Liver (tissue), 9 donors: ENCODE measurements around the gene HCRTR1. TPM values are rescaled to one million over a fixed set of nuclear protein-coding genes. Genes with fewer than 3 reads are reported as not detected.

Experiments
- DNase-seq: peaks from one replicate; pipeline ENCODE4 v3.0.0-alpha.2; 2017; ENCODE audit warnings: low spot score
- H3K27ac ChIP-seq, 2 donors: one replicate each; pipeline ENCODE4 v1.7.0; 2013; ENCODE audit warnings: inconsistent platforms in 2 of 2, low read length in 2 of 2, control low read depth in 1 of 2, low read depth in 1 of 2, mild to moderate bottlenecking in 1 of 2
- H3K27me3 ChIP-seq, 4 donors: one replicate each; pipeline versions ENCODE4 v1.6.1 to v1.7.0; 2013; ENCODE audit warnings: low read length in 3 of 4, inconsistent platforms in 1 of 4, mild to moderate bottlenecking in 1 of 4, moderate library complexity in 1 of 4; ENCODE audit not compliant: control insufficient read depth in 4 of 4, insufficient read depth in 4 of 4
- H3K36me3 ChIP-seq, 4 donors: one replicate each; pipeline versions ENCODE4 v1.6.1 to v1.7.0; 2013; ENCODE audit warnings: low read length in 3 of 4, mild to moderate bottlenecking in 3 of 4, low read depth in 1 of 4, moderate library complexity in 1 of 4; ENCODE audit not compliant: control insufficient read depth in 4 of 4, insufficient read depth in 3 of 4
- H3K4me1 ChIP-seq, 4 donors: one replicate each; pipeline versions ENCODE4 v1.6.1 to v1.7.0; 2013; ENCODE audit warnings: low read length in 3 of 4, mild to moderate bottlenecking in 3 of 4, moderate library complexity in 1 of 4; ENCODE audit not compliant: control insufficient read depth in 4 of 4, insufficient read depth in 4 of 4
- H3K4me3 ChIP-seq, 3 donors: one replicate each; pipeline versions ENCODE4 v1.6.1 to v1.7.0; 2013; ENCODE audit warnings: low read length in 3 of 3, control low read depth in 1 of 3, low read depth in 1 of 3, mild to moderate bottlenecking in 1 of 3
- H3K9ac ChIP-seq, 2 donors: one replicate each; pipeline ENCODE4 v1.7.0; 2013; ENCODE audit warnings: low read length in 2 of 2, mild to moderate bottlenecking in 2 of 2, moderate library complexity in 2 of 2, control low read depth in 1 of 2, low read depth in 1 of 2
- H3K9me3 ChIP-seq, 4 donors: one replicate each; pipeline versions ENCODE4 v1.6.1 to v1.7.0; 2013; ENCODE audit warnings: low read length in 3 of 4; ENCODE audit not compliant: control insufficient read depth in 4 of 4
- CTCF ChIP-seq: fragments of 150-350 bp; IDR thresholded peaks from 2 replicates; pipeline ENCODE4 v1.5.1; 2017; ENCODE audit warnings: improper control_type of control experiment, low read depth, low read length; ENCODE audit not compliant: missing input control
- EGR1 ChIP-seq, 2 donors: IDR thresholded peaks; 2 replicates each; pipeline ENCODE4 v1.6.1; 2016 to 2018; ENCODE audit warnings: antibody characterized with exemption in 2 of 2, low read depth in 2 of 2
- FOXA1 ChIP-seq: IDR thresholded peaks from 2 replicates; pipeline ENCODE4 v1.6.1; 2016; ENCODE audit warnings: antibody characterized with exemption
- FOXA2 ChIP-seq: IDR thresholded peaks from 2 replicates; pipeline ENCODE4 v1.6.1; 2016; ENCODE audit warnings: antibody characterized with exemption
- GABPA ChIP-seq, 2 donors: IDR thresholded peaks in 1 of 2; conservative IDR thresholded peaks in 1 of 2; 2 replicates each; pipeline ENCODE4 v1.6.1; 2016; ENCODE audit warnings: antibody characterized with exemption in 2 of 2, mild to moderate bottlenecking in 1 of 2, moderate library complexity in 1 of 2
- HNF4A ChIP-seq, 2 donors: conservative IDR thresholded peaks; 2 replicates each; pipeline ENCODE4 v1.6.1; 2016; ENCODE audit warnings: antibody characterized with exemption in 2 of 2, mild to moderate bottlenecking in 2 of 2
- HNF4G ChIP-seq: IDR thresholded peaks from 2 replicates; pipeline ENCODE4 v1.6.1; 2016; ENCODE audit warnings: antibody characterized with exemption
- JUND ChIP-seq, 2 donors: IDR thresholded peaks; 2 replicates each; pipeline ENCODE4 v1.6.1; 2016; ENCODE audit warnings: antibody characterized with exemption in 2 of 2
- NR2F2 ChIP-seq: IDR thresholded peaks from 2 replicates; pipeline ENCODE4 v1.6.1; 2016; ENCODE audit warnings: antibody characterized with exemption
- RAD21 ChIP-seq, 2 donors: IDR thresholded peaks; 2 replicates each; pipeline ENCODE4 v1.6.1; 2016; ENCODE audit warnings: antibody characterized with exemption in 2 of 2, mild to moderate bottlenecking in 2 of 2
- RXRA ChIP-seq, 2 donors: IDR thresholded peaks; 2 replicates each; pipeline ENCODE4 v1.6.1; 2017 to 2018; ENCODE audit warnings: antibody characterized with exemption in 2 of 2, mild to moderate bottlenecking in 1 of 2
- SP1 ChIP-seq: IDR thresholded peaks from 2 replicates; pipeline ENCODE4 v1.6.1; 2018; ENCODE audit warnings: antibody characterized with exemption, mild to moderate bottlenecking
- TAF1 ChIP-seq: conservative IDR thresholded peaks from 2 replicates; pipeline ENCODE4 v1.6.1; 2016; ENCODE audit warnings: antibody characterized with exemption, mild to moderate bottlenecking
- YY1 ChIP-seq: IDR thresholded peaks from 2 replicates; pipeline ENCODE4 v1.6.1; 2016; ENCODE audit warnings: antibody characterized with exemption, mild to moderate bottlenecking
- WGBS: extraction: QIAGEN DNeasy Blood & Tissue Kit; methylation state at CpG from one replicate; pipeline ENCODE4 v1.1.7; 2013; 5-methylcytosine and 5-hydroxymethylcytosine counted together
- polyA plus RNA-seq, 2 donors: library from polyadenylated mRNA; stranded (reverse) in 1 of 2; unstranded in 1 of 2; fragments of 200-250 nt in 1 of 2; fragments of >200 nt in 1 of 2; fragmentation: Nextera tagmentation in 1 of 2; extraction: Ambion mirVana in 1 of 2; gene quantifications; one replicate each; pipeline versions ENCODE4 v1.2.1 to v1.2.3, GENCODE V29; 2013 to 2015
- total RNA-seq, 2 donors: library from RNA; depleted of rRNA; stranded (reverse); fragments of >200 nt; gene quantifications; one replicate each; pipeline ENCODE4 v1.2.3, GENCODE V29; 2014
- TF ChIP-seq, protein P1 (sequence below): IDR thresholded peaks from 2 replicates; pipeline ENCODE4 v1.6.1; 2016; ENCODE audit warnings: antibody characterized with exemption
- TF ChIP-seq, protein P2 (sequence below): IDR thresholded peaks from 2 replicates; pipeline ENCODE4 v1.6.1; 2016; ENCODE audit warnings: antibody characterized with exemption, mild to moderate bottlenecking
- TF ChIP-seq, protein P3 (sequence below): IDR thresholded peaks from 2 replicates; pipeline ENCODE4 v1.6.1; 2016; ENCODE audit warnings: antibody characterized with exemption
- TF ChIP-seq, protein P4 (sequence below): IDR thresholded peaks from 2 replicates; pipeline ENCODE4 v1.6.1; 2016; ENCODE audit warnings: antibody characterized with exemption
- donor health status: healthy.
- donor health status: healthy.
- donor health status: healthy.
- donor health status: healthy.
- donor health status: healthy.

Gene HCRTR1
- total and polyA plus RNA-seq, 4 donors, result 0.06 TPM; not detected in 3

DNA sequence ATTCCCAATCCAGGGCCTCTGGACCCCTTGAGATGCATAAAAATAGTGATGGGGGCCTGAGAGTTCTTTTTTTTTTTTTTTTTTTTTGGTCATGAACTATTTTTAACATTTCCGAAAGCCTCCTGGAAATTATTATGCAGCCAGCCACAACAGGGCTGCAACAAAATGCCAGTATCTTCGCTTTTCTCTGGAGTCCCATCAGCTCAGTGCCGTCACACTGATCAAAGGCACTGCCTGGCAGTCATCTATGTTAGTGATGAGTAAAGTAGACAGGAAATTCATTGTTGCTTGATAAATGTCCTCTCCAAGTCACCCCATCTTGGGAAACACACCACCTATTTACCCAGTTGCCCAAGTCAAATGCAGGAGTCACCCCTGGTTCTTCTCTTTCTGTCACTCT, 42.4 kb downstream of the HCRTR1 start:
- Histone ChIP-seq H3K4me1 (no peaks in the 10 kb centered on the region), H3K4me3 (no peak overlapping the region), H3K36me3 (no peaks in the 10 kb centered on the region), H3K27me3 (no peaks in the 10 kb centered on the region), H3K9me3 (no peaks in the 10 kb centered on the region), H3K27ac (no peak overlapping the region), H3K9ac (no peak overlapping the region)
- no peak for DNase-seq
- TF ChIP-seq HNF4A (conservative IDR thresholded peaks at IDR 0.05) (no peak), SP1 (no peak), HNF4G (no peak), FOXA1 (no peak), RXRA (IDR thresholded peaks at IDR 0.05) (no peak), YY1 (no peak), TAF1 (no peak), FOXA2 (no peak), CTCF (no peak), JUND (IDR thresholded peaks at IDR 0.05) (no peak), RAD21 (IDR thresholded peaks at IDR 0.05) (no peak), EGR1 (IDR thresholded peaks at IDR 0.05; ENCODE audit: low read depth in 2 of 2) (no peak), NR2F2 (no peak), GABPA (IDR thresholded peaks at IDR 0.05 in 1 of 2, conservative IDR thresholded peaks at IDR 0.05 in 1 of 2) (no peak)
- TF ChIP-seq, protein P1, sequence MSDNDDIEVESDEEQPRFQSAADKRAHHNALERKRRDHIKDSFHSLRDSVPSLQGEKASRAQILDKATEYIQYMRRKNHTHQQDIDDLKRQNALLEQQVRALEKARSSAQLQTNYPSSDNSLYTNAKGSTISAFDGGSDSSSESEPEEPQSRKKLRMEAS, result no peak
- TF ChIP-seq, protein P2, sequence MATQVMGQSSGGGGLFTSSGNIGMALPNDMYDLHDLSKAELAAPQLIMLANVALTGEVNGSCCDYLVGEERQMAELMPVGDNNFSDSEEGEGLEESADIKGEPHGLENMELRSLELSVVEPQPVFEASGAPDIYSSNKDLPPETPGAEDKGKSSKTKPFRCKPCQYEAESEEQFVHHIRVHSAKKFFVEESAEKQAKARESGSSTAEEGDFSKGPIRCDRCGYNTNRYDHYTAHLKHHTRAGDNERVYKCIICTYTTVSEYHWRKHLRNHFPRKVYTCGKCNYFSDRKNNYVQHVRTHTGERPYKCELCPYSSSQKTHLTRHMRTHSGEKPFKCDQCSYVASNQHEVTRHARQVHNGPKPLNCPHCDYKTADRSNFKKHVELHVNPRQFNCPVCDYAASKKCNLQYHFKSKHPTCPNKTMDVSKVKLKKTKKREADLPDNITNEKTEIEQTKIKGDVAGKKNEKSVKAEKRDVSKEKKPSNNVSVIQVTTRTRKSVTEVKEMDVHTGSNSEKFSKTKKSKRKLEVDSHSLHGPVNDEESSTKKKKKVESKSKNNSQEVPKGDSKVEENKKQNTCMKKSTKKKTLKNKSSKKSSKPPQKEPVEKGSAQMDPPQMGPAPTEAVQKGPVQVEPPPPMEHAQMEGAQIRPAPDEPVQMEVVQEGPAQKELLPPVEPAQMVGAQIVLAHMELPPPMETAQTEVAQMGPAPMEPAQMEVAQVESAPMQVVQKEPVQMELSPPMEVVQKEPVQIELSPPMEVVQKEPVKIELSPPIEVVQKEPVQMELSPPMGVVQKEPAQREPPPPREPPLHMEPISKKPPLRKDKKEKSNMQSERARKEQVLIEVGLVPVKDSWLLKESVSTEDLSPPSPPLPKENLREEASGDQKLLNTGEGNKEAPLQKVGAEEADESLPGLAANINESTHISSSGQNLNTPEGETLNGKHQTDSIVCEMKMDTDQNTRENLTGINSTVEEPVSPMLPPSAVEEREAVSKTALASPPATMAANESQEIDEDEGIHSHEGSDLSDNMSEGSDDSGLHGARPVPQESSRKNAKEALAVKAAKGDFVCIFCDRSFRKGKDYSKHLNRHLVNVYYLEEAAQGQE, result no peak
- TF ChIP-seq, protein P3, sequence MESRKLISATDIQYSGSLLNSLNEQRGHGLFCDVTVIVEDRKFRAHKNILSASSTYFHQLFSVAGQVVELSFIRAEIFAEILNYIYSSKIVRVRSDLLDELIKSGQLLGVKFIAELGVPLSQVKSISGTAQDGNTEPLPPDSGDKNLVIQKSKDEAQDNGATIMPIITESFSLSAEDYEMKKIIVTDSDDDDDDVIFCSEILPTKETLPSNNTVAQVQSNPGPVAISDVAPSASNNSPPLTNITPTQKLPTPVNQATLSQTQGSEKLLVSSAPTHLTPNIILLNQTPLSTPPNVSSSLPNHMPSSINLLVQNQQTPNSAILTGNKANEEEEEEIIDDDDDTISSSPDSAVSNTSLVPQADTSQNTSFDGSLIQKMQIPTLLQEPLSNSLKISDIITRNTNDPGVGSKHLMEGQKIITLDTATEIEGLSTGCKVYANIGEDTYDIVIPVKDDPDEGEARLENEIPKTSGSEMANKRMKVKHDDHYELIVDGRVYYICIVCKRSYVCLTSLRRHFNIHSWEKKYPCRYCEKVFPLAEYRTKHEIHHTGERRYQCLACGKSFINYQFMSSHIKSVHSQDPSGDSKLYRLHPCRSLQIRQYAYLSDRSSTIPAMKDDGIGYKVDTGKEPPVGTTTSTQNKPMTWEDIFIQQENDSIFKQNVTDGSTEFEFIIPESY, result no peak
- TF ChIP-seq, protein P4, sequence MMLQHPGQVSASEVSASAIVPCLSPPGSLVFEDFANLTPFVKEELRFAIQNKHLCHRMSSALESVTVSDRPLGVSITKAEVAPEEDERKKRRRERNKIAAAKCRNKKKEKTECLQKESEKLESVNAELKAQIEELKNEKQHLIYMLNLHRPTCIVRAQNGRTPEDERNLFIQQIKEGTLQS, result no peak
- 95% methylated on average over 3 of the region's 3 CpGs for WGBS
